ENCODE data around the gene LPCAT3. TPM values are rescaled to one million over a fixed set of nuclear protein-coding genes. Genes with fewer than 3 reads are reported as not detected.

The LPCAT3 gene
- total and polyA plus RNA-seq, 2 of the 4 experiments (the other 2 are of a cell fraction), result 7.0 to 18.6 TPM

DNA sequence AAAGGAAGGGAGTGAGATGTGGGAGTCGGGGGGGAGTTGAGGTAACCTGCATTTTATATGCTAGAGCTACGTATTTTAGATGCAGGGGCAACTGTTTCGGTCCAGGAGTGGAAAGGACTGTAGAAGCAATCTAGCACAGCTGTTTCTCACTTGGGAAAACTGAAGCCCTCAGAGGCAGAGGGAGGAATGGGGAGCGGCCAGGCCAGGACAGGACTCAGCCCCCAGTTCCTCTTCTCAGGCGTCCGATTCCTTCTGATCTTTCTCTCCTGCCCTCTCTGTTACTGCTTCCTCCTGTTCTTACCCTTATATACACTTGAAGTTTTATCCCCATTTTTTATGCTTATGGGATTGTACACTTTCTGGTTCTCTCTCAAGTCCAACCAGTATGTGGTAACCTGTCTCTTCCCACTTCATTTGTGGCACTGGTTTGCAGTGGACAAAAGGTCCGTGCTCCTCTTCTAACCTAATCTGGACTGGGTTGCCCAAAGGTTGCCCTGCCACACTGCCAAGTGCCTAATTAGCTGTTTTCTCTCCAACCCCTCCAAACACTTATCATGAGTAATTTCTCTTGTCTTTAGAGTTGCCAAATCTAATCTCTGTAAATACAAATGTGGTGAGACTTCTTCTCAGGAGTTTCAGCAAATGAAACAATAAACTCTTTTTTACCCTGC, 16.2 kb downstream of the LPCAT3 start:
- BruUV-seq (replicated peaks), result no TSS peak
- no peak overlapping the region for H3K23ac ChIP-seq (ENCODE audit: low read depth, low read length)
- no peaks in the 10 kb centered on the region for H3K9me3 ChIP-seq (ENCODE audit: control insufficient read depth, insufficient read depth, low read length)
- no peak overlapping the region for H2BK20ac ChIP-seq (ENCODE audit: low read depth, low read length)
- POLR2A ChIA-PET (ENCODE audit: unreplicated experiment), result no interaction called here
- H3K36me3 ChIP-seq (ENCODE audit: control insufficient read depth, insufficient read depth, low read length), result peaks cover 5% of the 10 kb centered on the region
- no peak overlapping the region for H3K18ac ChIP-seq (ENCODE audit: low read depth, low read length)
- H2BK5ac ChIP-seq (ENCODE audit: low read depth, low read length, poor library complexity, severe bottlenecking), result no peak overlapping the region
- H2BK120ac ChIP-seq (ENCODE audit: low read depth, low read length), result no peak overlapping the region
- TF ChIP-seq, protein P1, sequence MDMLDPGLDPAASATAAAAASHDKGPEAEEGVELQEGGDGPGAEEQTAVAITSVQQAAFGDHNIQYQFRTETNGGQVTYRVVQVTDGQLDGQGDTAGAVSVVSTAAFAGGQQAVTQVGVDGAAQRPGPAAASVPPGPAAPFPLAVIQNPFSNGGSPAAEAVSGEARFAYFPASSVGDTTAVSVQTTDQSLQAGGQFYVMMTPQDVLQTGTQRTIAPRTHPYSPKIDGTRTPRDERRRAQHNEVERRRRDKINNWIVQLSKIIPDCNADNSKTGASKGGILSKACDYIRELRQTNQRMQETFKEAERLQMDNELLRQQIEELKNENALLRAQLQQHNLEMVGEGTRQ (IDR thresholded peaks at IDR 0.05; ENCODE audit: low read depth, low read length), result no peak
- TF ChIP-seq POLR2A (IDR thresholded peaks at IDR 0.05; ENCODE audit: low read depth, low read length) (no peak), NFE2L2 (IDR thresholded peaks at IDR 0.05; ENCODE audit: low read depth, low read length) (no peak), BHLHE40 (IDR thresholded peaks at IDR 0.05; ENCODE audit: low read depth, low read length) (no peak), RCOR1 (IDR thresholded peaks at IDR 0.05; ENCODE audit: insufficient replicate concordance, low read length) (no peak)
- TF ChIP-seq, protein P2, sequence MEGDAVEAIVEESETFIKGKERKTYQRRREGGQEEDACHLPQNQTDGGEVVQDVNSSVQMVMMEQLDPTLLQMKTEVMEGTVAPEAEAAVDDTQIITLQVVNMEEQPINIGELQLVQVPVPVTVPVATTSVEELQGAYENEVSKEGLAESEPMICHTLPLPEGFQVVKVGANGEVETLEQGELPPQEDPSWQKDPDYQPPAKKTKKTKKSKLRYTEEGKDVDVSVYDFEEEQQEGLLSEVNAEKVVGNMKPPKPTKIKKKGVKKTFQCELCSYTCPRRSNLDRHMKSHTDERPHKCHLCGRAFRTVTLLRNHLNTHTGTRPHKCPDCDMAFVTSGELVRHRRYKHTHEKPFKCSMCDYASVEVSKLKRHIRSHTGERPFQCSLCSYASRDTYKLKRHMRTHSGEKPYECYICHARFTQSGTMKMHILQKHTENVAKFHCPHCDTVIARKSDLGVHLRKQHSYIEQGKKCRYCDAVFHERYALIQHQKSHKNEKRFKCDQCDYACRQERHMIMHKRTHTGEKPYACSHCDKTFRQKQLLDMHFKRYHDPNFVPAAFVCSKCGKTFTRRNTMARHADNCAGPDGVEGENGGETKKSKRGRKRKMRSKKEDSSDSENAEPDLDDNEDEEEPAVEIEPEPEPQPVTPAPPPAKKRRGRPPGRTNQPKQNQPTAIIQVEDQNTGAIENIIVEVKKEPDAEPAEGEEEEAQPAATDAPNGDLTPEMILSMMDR (conservative IDR thresholded peaks at IDR 0.05; ENCODE audit: low read depth, low read length), result no peak
- intact Hi-C loops (cut with micrococcal nuclease), result no loop called here
- 92% methylated on average over 4 of the region's 7 CpGs; no CpG with 5 or more reads in 1 of the 2 experiments for WGBS, 2 experiments (ENCODE audit: extremely low coverage in 2 of 2, insufficient read length in 1 of 2)
- no peaks in the 10 kb centered on the region for H4K20me1 ChIP-seq (ENCODE audit: insufficient read depth, low read length)
- no peak overlapping the region for H3K9ac ChIP-seq (ENCODE audit: low read depth, low read length)
- H4K8ac ChIP-seq (ENCODE audit: low read depth in 2 of 2, low read length in 2 of 2), result no peak overlapping the region
- no peaks in the 10 kb centered on the region for H3K27me3 ChIP-seq (ENCODE audit: control insufficient read depth, insufficient read depth, low read length)
- no peak overlapping the region for H3K56ac ChIP-seq (ENCODE audit: extremely low read depth, insufficient read depth, low read length)
- no peak for ATAC-seq (ENCODE audit: low read depth)
- H4K5ac ChIP-seq (ENCODE audit: low read depth, low read length), result no peak overlapping the region
- no peak overlapping the region for H3K4ac ChIP-seq (ENCODE audit: low read depth, low read length)
- 0 out of 2 replicates have a peak, but pooled peaks cover 3% of the 10 kb centered on the region for H3K9me1 ChIP-seq (ENCODE audit: insufficient read depth, low read length)
- H3K27ac ChIP-seq (ENCODE audit: insufficient read depth, low read length), result no peak overlapping the region
- no peak overlapping the region for H3K4me2 ChIP-seq (ENCODE audit: low read depth, low read length)
- H3K14ac ChIP-seq (replicated peaks; ENCODE audit: low read depth, low read length), result no peak overlapping the region
- H4K91ac ChIP-seq (ENCODE audit: insufficient read depth, low read depth, low read length), result no peak overlapping the region
- H2AK9ac ChIP-seq (replicated peaks; ENCODE audit: low read depth, low read length, poor library complexity), result no peak overlapping the region
- no peak overlapping the region for H2AK5ac ChIP-seq (ENCODE audit: low read depth, low read length)
- no peak overlapping the region for H3K4me3 ChIP-seq (ENCODE audit: insufficient read depth, low read depth, low read length)
- peaks cover 0 to 23% of the 10 kb centered on the region in 2 experiments; a peak in 2 of 4 replicates for H3K79me1 ChIP-seq (ENCODE audit: low read depth in 1 of 2, low read length in 2 of 2)
- in situ Hi-C loops (cut with MboI; ENCODE audit: low sequenced_read_pairs), result no loop called here
- no peak overlapping the region for H2BK15ac ChIP-seq (ENCODE audit: low read depth, low read length)
- dilution Hi-C loops (cut with HindIII; ENCODE audit: low sequenced_read_pairs, unreplicated experiment), result no loop called here
- no peak for DNase-seq
- H3K4me1 ChIP-seq (ENCODE audit: control insufficient read depth, insufficient read depth, low read length), result no peaks in the 10 kb centered on the region
- CTCF ChIA-PET, result no interaction called here
- no peak overlapping the region for H2AFZ ChIP-seq (replicated peaks; ENCODE audit: low read length, poor library complexity)

Measured in IMR-90 (cell line).